ENCODE data around the gene STK4.

DNA sequence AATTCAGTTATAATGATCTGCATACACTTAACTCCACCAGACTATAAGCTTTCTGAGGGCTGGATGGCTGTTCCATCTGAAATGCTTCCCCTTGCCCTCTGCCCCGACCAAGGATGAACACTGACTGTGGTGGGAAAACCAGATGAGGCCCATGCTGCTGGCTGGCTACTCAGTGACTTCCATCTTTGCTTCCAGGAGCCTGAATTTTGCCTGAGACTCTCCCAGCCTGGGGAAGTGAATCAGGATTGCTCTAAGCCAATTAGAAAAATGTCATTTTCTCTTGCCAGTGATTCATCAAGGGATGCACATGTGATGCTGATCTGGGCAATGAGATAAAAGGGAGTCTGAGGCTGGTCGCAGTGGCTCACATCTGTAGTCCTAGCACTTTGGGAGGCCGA lies 4.4 kb upstream of the STK4 start:
- TF ChIP-seq POLR2A (IDR thresholded peaks at IDR 0.05; ENCODE audit: low read depth, low read length) (no peak), POLR2AphosphoS5 (IDR thresholded peaks at IDR 0.05; ENCODE audit: low read depth, low read length) (no peak), TAF1 (IDR thresholded peaks at IDR 0.05; ENCODE audit: low read depth, low read length) (no peak)
